SK-N-SH treated with all-trans-retinoic acid at 6 μM for 48 hours (cell line): ENCODE data around the gene DDX1.
"Not testable (repeated sequence)": the region's sequence is repeated elsewhere in the genome, so short reads cannot be mapped to it uniquely, and the experiment has no call there.

ENCODE experiments used
- ATAC-seq: fragments of 200-7000 bp; cut with Tn5 transposase; 3 replicates; pipeline ENCODE4 v1.9.1; 2020; ENCODE audit warnings: mild to moderate bottlenecking, moderate library complexity
- ARNTL ChIP-seq: fragments of 450-650 bp; formaldehyde crosslinking; IDR thresholded peaks from 2 replicates; pipeline ENCODE4 v1.5.0; 2020; ENCODE audit warnings: low read depth, mild to moderate bottlenecking, moderate library complexity, borderline replicate concordance
- BACH2 ChIP-seq: fragments of 250-450 bp; sonication (Bioruptor Pico); IDR thresholded peaks from 2 replicates; pipeline ENCODE4 v1.9.0; 2021; ENCODE audit warnings: mild to moderate bottlenecking, borderline replicate concordance
- CSDC2 ChIP-seq: fragments of 250-450 bp; sonication (Bioruptor Pico); IDR thresholded peaks from 2 replicates; pipeline ENCODE4 v1.5.0; 2020; ENCODE audit warnings: mild to moderate bottlenecking, moderate library complexity
- CSRNP3 ChIP-seq: fragments of 250-450 bp; sonication (Bioruptor Pico); IDR thresholded peaks from 2 replicates; pipeline ENCODE4 v1.5.1; 2021; ENCODE audit warnings: mild to moderate bottlenecking, moderate library complexity
- ESRRG ChIP-seq: fragments of 250-450 bp; sonication (Bioruptor Pico); IDR thresholded peaks from 2 replicates; pipeline ENCODE4 v1.6.1; 2021; ENCODE audit warnings: mild to moderate bottlenecking
- GLIS3 ChIP-seq: fragments of 250-450 bp; sonication (Bioruptor Pico); IDR thresholded peaks from 2 replicates; pipeline ENCODE4 v1.5.0; 2020; ENCODE audit warnings: mild to moderate bottlenecking, moderate library complexity
- ISL1 ChIP-seq: fragments of 250-450 bp; sonication (Bioruptor Pico); IDR thresholded peaks from 2 replicates; pipeline ENCODE4 v2.1.2; 2022; ENCODE audit warnings: mild to moderate bottlenecking, moderate library complexity
- OSR1 ChIP-seq: fragments of 250-450 bp; sonication (Bioruptor Pico); IDR thresholded peaks from 2 replicates; pipeline ENCODE4 v1.8.0; 2022; ENCODE audit warnings: moderate library complexity, mild to moderate bottlenecking, inconsistent platforms
- POU6F1 ChIP-seq: fragments of 250-450 bp; sonication (Bioruptor Pico); IDR thresholded peaks from 2 replicates; pipeline ENCODE4 v1.8.0; 2021; ENCODE audit warnings: low read depth, mild to moderate bottlenecking, moderate library complexity, borderline replicate concordance
- RARB ChIP-seq: fragments of 250-450 bp; sonication (Bioruptor Pico); IDR thresholded peaks from 2 replicates; pipeline ENCODE4 v1.8.0; 2021; ENCODE audit warnings: mild to moderate bottlenecking, moderate library complexity
- SNAI2 ChIP-seq: fragments of 250-450 bp; sonication (Bioruptor Pico); IDR thresholded peaks from 2 replicates; pipeline ENCODE4 v1.5.0; 2020; ENCODE audit warnings: mild to moderate bottlenecking, moderate library complexity
- TCF4 ChIP-seq: fragments of 250-450 bp; sonication (Bioruptor Pico); IDR thresholded peaks from 2 replicates; pipeline ENCODE4 v1.8.0; 2021; ENCODE audit warnings: mild to moderate bottlenecking, moderate library complexity, borderline replicate concordance
- TOX ChIP-seq: fragments of 250-450 bp; sonication (Bioruptor Pico); IDR thresholded peaks from 2 replicates; pipeline ENCODE4 v1.8.0; 2021; ENCODE audit warnings: mild to moderate bottlenecking, moderate library complexity, borderline replicate concordance
- ZC3H10 ChIP-seq: fragments of 250-450 bp; sonication (Bioruptor Pico); IDR thresholded peaks from 2 replicates; pipeline ENCODE4 v1.5.1; 2021; ENCODE audit warnings: mild to moderate bottlenecking, moderate library complexity
- ZFP3 ChIP-seq: fragments of 250-450 bp; sonication (Bioruptor Pico); IDR thresholded peaks from 2 replicates; pipeline ENCODE4 v1.5.0; 2020; ENCODE audit warnings: mild to moderate bottlenecking, moderate library complexity
- ZFP30 ChIP-seq: fragments of 450-650 bp; formaldehyde crosslinking; IDR thresholded peaks from 2 replicates; pipeline ENCODE4 v1.5.0; 2022; ENCODE audit warnings: mild to moderate bottlenecking, moderate library complexity
- ZNF565 ChIP-seq: fragments of 450-650 bp; formaldehyde crosslinking; conservative IDR thresholded peaks from 2 replicates; pipeline ENCODE4 v1.5.0; 2020; ENCODE audit warnings: low read depth, mild to moderate bottlenecking, moderate library complexity
- ZNF70 ChIP-seq: fragments of 450-650 bp; formaldehyde crosslinking; IDR thresholded peaks from 2 replicates; pipeline ENCODE4 v1.5.0; 2020; ENCODE audit warnings: mild to moderate bottlenecking, moderate library complexity
- ZNF8 ChIP-seq: fragments of 450-650 bp; formaldehyde crosslinking; IDR thresholded peaks from 2 replicates; pipeline ENCODE4 v1.5.0; 2020; ENCODE audit warnings: mild to moderate bottlenecking, moderate library complexity
- TF ChIP-seq, protein P1 (sequence below): fragments of 250-450 bp; sonication (Bioruptor Pico); IDR thresholded peaks from 2 replicates; pipeline ENCODE4 v1.8.0; 2020; ENCODE audit warnings: mild to moderate bottlenecking, moderate library complexity, borderline replicate concordance
- TF ChIP-seq, protein P2 (sequence below): fragments of 250-450 bp; sonication (Bioruptor Pico); IDR thresholded peaks from 2 replicates; pipeline ENCODE4 v1.5.1; 2020; ENCODE audit warnings: low read depth, mild to moderate bottlenecking, moderate library complexity

The DDX1 gene

GRCh38 chr2:15608392-15608761 is 16.7 kb downstream of the DDX1 start (continued):
- TF ChIP-seq ZNF8 = no peak
- no peak for TF ChIP-seq CSDC2 (CRISPR knock-in tag)
- TF ChIP-seq ESRRG (CRISPR knock-in tag) = no peak
- no peak for TF ChIP-seq RARB (CRISPR knock-in tag)
- no peak for TF ChIP-seq ISL1 (CRISPR knock-in tag)

DNA sequence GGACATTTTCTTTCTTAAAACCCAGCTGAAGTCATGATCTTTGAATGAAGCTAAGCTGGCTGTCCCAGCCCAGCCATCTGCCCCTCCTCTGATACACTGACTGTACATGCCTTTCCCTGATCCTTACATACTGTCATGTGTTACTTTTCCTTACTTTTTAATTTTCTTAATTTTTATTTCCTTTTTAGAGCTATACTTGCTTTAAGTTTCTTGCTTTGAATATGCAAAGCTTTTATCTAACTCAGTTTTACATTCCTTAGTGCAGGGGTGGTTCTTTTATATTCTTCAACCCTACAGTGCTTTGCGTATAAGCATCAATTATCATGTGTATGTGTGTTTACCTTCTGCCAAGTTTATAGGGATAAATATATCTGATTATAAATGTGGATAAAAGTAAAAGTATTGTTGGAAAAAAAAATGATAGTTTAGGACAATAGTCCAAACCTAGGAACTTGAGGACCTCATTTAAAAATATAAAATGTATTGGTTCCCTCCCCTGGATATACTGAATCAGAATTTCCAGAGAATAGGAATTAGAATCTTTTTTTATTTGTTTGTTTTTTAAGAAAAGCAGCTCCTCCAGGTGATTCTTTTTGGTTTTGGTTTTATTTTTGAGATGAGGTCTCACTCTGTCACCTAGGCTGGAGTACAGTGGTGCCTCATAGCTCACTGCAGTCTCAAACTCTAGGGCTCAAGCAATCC is 17.8 kb downstream of the DDX1 start:
- TF ChIP-seq ESRRG (CRISPR knock-in tag) (no peak), ZNF565 (CRISPR knock-in tag) (no peak), ZFP30 (no peak), POU6F1 (CRISPR knock-in tag) (no peak), ZC3H10 (CRISPR knock-in tag) (no peak), TOX (CRISPR knock-in tag) (no peak), CSRNP3 (no peak), TCF4 (CRISPR knock-in tag) (no peak), OSR1 (CRISPR knock-in tag) (no peak), ZNF8 (no peak), BACH2 (CRISPR knock-in tag) (no peak)
- TF ChIP-seq, protein P1, sequence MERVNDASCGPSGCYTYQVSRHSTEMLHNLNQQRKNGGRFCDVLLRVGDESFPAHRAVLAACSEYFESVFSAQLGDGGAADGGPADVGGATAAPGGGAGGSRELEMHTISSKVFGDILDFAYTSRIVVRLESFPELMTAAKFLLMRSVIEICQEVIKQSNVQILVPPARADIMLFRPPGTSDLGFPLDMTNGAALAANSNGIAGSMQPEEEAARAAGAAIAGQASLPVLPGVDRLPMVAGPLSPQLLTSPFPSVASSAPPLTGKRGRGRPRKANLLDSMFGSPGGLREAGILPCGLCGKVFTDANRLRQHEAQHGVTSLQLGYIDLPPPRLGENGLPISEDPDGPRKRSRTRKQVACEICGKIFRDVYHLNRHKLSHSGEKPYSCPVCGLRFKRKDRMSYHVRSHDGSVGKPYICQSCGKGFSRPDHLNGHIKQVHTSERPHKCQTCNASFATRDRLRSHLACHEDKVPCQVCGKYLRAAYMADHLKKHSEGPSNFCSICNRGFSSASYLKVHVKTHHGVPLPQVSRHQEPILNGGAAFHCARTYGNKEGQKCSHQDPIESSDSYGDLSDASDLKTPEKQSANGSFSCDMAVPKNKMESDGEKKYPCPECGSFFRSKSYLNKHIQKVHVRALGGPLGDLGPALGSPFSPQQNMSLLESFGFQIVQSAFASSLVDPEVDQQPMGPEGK = no peak
- no peak for ATAC-seq

- ATAC-seq = no peak
- TF ChIP-seq ESRRG (CRISPR knock-in tag) (no peak), BACH2 (CRISPR knock-in tag) (no peak), ISL1 (CRISPR knock-in tag) (no peak), ZNF565 (CRISPR knock-in tag) (no peak), TOX (CRISPR knock-in tag) (no peak), RARB (CRISPR knock-in tag) (no peak), POU6F1 (CRISPR knock-in tag) (no peak), GLIS3 (CRISPR knock-in tag) (no peak), ZFP3 (CRISPR knock-in tag) (no peak), CSDC2 (CRISPR knock-in tag) (no peak), ZNF70 (CRISPR knock-in tag) (no peak)
- TF ChIP-seq, all 23 proteins: peak for 0
These were observed 18.8 kb downstream of the DDX1 start for GRCh38 chr2:15610430-15610952.

- not testable (repeated sequence) for ATAC-seq
These were observed 20.4 kb downstream of the DDX1 start for GRCh38 chr2:15612101-15612500.

DNA sequence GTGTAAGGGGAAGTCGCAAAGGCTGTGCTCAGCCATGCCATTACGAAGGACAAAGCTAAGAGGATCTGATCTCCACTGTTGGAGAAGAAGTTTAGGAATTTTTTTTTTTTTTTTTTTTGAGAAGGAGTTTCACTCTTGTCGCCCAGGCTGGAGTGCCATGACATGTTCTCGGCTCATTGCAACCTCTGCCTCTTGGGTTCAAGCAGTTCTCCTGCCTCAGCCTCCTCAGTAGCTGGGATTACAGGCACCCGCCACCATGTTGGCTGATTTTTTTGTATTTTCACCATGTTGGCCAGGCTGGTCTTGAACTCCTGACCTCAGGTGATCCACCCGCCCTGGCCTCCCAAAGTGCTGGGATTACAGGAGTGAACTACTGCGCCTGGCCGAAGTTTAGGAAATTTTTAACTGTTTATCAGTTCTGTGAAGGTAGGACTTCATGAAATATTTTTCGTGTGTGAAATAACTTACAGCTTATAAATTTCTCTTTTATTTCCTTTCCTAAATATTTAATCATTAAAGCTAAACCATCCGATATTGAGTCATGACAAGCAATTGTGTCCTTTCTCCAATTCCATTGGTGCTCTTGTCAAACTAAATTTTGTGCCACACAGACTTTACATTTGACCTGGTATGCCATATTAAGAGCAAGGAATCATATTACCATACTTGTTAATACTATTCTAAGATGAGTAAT is 22.2 kb downstream of the DDX1 start:
- no peak for ATAC-seq
- TF ChIP-seq, protein P2, sequence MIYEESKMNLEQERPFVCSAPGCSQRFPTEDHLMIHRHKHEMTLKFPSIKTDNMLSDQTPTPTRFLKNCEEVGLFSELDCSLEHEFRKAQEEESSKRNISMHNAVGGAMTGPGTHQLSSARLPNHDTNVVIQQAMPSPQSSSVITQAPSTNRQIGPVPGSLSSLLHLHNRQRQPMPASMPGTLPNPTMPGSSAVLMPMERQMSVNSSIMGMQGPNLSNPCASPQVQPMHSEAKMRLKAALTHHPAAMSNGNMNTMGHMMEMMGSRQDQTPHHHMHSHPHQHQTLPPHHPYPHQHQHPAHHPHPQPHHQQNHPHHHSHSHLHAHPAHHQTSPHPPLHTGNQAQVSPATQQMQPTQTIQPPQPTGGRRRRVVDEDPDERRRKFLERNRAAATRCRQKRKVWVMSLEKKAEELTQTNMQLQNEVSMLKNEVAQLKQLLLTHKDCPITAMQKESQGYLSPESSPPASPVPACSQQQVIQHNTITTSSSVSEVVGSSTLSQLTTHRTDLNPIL (CRISPR knock-in tag) = no peak
- TF ChIP-seq ZNF70 (CRISPR knock-in tag) (no peak), ZC3H10 (CRISPR knock-in tag) (no peak), ZNF565 (CRISPR knock-in tag) (no peak), BACH2 (CRISPR knock-in tag) (no peak), TCF4 (CRISPR knock-in tag) (no peak), ARNTL (CRISPR knock-in tag) (no peak), ISL1 (CRISPR knock-in tag) (no peak), GLIS3 (CRISPR knock-in tag) (no peak), ZFP3 (CRISPR knock-in tag) (no peak), OSR1 (CRISPR knock-in tag) (no peak), ZNF8 (no peak), SNAI2 (CRISPR knock-in tag) (no peak), POU6F1 (CRISPR knock-in tag) (no peak), TOX (CRISPR knock-in tag) (no peak)
